GM19468 (cell line): ENCODE measurements around the gene HSFX1.
"Not testable (repeated sequence)": the region's sequence is repeated elsewhere in the genome, so short reads cannot be mapped to it uniquely, and the experiment has no call there.

Experiments
- ATAC-seq: cut with Tn5 transposase; IDR thresholded peaks from one replicate; pipeline ENCODE4 v1.9.1; 2021; ENCODE audit warnings: mild to moderate bottlenecking, moderate library complexity, moderate number of reproducible peaks; ENCODE audit not compliant: unreplicated experiment; ENCODE audit errors: extremely low read depth

The HSFX1 gene

GRCh38 chrX:149773768-149774167 lies at the start of gene HSFX1:
Gene HSFX1 (plus strand): TSS chrX:149774068. CDS start chrX:149774682, 614 bp downstream.
- not testable (repeated sequence) for ATAC-seq

- not testable (repeated sequence) for ATAC-seq
These were observed 46.6 kb upstream of the HSFX1 start for GRCh38 chrX:149727308-149727707.

- not testable (repeated sequence) for ATAC-seq
These were observed 31.6 kb upstream of the HSFX1 start for GRCh38 chrX:149742269-149742668.

- not testable (repeated sequence) for ATAC-seq
These were observed 27.4 kb upstream of the HSFX1 start for GRCh38 chrX:149746390-149747007.

- ATAC-seq: no peak
These were observed 16.4 kb upstream of the HSFX1 start for GRCh38 chrX:149757206-149758067.

GRCh38 chrX:149758068-149758714 lies 15.7 kb upstream of the HSFX1 start:
- no peak for ATAC-seq

GRCh38 chrX:149758715-149759078 lies 15.2 kb upstream of the HSFX1 start:
- not testable (repeated sequence) for ATAC-seq

- no peak for ATAC-seq
These were observed 14.0 kb upstream of the HSFX1 start for GRCh38 chrX:149759824-149760223.

- no peak for ATAC-seq
These were observed 12.9 kb upstream of the HSFX1 start for GRCh38 chrX:149760965-149761364.

GRCh38 chrX:149761858-149762674 lies 11.8 kb upstream of the HSFX1 start:
- ATAC-seq: not testable (repeated sequence)

- ATAC-seq: no peak
These were observed 10.9 kb upstream of the HSFX1 start for GRCh38 chrX:149762696-149763614.

- not testable (repeated sequence) for ATAC-seq
These were observed 3.5 kb upstream of the HSFX1 start for GRCh38 chrX:149770344-149770743.

- not testable (repeated sequence) for ATAC-seq
These were observed 842 bp upstream of the HSFX1 start for GRCh38 chrX:149773026-149773425.

GRCh38 chrX:149777999-149778398 lies 4.1 kb downstream of the HSFX1 start:
- ATAC-seq: not testable (repeated sequence)

- ATAC-seq: not testable (repeated sequence)
These were observed 7.9 kb downstream of the HSFX1 start, which contains the start of gene MAGEA9 for GRCh38 chrX:149781727-149782126. Gene MAGEA9 (plus strand): TSS chrX:149781930. CDS start chrX:149786211, 4,281 bp downstream.

GRCh38 chrX:149795531-149795930 lies 21.7 kb downstream of the HSFX1 start:
- ATAC-seq: peak; percentile 99

GRCh38 chrX:149799095-149799714 lies 25.3 kb downstream of the HSFX1 start:
- ATAC-seq: no peak

GRCh38 chrX:149799938-149800337 lies 26.1 kb downstream of the HSFX1 start:
- no peak for ATAC-seq
